NK-92 (cell line): ENCODE measurements around the gene SERPINA9.
"Not testable (repeated sequence)": the region's sequence is repeated elsewhere in the genome, so short reads cannot be mapped to it uniquely, and the experiment has no call there.

Experiments
- DNase-seq: peaks from one replicate; lab custom pipeline; 2025; ENCODE audit not compliant: unreplicated experiment; lab: John Stamatoyannopoulos, UW

Gene SERPINA9

GRCh38 chr14:94486883-94487282 is 10.9 kb upstream of the SERPINA9 start:
- DNase-seq, result no peak

GRCh38 chr14:94485944-94486841 is 10.2 kb upstream of the SERPINA9 start:
- no peak for DNase-seq

DNA sequence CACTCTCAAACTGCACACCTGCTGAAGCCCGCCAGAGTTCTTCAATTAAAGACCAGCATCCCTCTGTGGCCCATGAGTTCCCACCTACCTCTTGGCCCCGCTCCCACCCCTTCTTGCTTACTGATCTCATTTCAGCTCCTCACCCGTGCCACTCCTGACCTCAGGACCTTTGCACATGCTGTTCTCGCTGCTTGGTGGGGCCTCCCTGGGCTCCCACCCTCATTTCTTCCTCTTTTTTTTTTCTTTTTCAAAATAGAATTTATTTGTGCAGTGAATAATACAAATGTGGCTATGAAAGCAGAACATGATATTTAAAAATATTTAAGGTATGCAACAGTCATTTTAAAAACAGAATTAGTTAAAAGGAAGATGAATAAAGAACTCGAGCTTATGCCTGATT is 8.5 kb upstream of the SERPINA9 start:
- no peak for DNase-seq

GRCh38 chr14:94483729-94484275 is 7.8 kb upstream of the SERPINA9 start:
- DNase-seq, result no peak

- no peak for DNase-seq
These were observed 7.1 kb upstream of the SERPINA9 start for GRCh38 chr14:94483071-94483451.

GRCh38 chr14:94482132-94483070 is 6.4 kb upstream of the SERPINA9 start:
- not testable (repeated sequence) for DNase-seq

GRCh38 chr14:94481468-94482131 is 5.6 kb upstream of the SERPINA9 start:
- DNase-seq, result no peak

- DNase-seq, result no peak
These were observed 4.8 kb upstream of the SERPINA9 start for GRCh38 chr14:94480809-94481208.

DNA sequence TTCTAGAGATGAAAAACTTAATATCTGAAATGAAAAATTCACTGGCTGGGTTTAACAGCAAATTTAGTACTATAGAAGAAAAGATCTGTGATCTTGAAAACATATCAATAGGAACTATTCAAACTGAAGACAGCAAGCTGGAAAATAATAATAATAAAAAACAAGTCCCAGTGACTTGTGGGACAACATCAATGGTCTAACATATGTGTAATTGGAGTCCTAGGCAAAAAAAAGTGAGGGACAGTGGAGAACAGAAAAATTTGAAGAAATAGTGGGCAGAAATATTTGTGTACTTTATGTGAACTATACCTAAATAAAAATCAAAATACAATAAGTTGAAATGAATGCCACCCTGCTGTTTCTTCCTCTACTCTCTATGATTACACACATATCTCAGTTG is 2.4 kb upstream of the SERPINA9 start:
- DNase-seq, result no peak

DNA sequence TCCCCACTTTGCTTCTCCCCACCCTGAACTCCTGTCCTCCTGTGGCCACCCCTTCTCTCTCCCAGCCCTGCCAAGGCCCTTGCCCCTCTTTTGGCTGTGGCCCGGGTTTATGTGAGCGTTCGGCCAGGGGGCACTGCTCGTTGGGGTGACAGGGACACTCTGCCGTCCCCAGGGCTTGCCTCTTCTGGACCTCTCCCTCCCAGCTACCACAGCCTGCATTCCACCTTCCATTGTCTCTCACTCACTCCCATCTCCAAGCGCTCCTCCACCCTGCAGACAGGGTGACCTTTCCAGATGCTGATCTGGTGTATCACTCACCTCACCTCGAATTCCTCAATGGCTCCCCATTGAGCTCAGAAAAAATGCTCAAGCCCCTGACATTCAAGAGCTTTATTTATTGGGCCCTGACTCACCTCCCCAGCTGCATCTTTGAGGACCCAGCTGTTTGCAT is 1.4 kb downstream of the SERPINA9 start:
- DNase-seq, result no peak

GRCh38 chr14:94473666-94474410 is 2.2 kb downstream of the SERPINA9 start:
- no peak for DNase-seq

GRCh38 chr14:94472842-94473241 is 3.2 kb downstream of the SERPINA9 start:
- DNase-seq, result no peak

DNA sequence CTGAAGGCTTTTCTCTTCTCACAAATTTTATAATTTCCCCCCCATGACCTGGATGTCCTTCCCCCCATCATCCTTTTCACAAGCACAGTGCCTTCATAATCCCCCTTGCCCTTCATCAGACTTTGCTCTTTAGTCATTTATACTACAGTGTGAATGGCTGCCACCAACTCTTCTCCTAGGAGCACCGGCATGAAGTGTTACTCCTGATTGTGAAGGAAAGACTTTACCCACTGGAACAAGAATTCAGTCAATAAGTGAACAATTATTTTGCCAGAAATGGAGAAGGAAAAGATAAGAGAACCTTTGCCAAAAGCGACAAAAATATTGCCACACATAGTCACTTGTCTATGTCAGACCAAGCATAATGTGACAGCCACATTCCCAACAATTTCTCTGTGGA is 5.0 kb downstream of the SERPINA9 start:
- no peak for DNase-seq

- DNase-seq, result no peak
These were observed 5.7 kb downstream of the SERPINA9 start for GRCh38 chr14:94470311-94470710.

DNA sequence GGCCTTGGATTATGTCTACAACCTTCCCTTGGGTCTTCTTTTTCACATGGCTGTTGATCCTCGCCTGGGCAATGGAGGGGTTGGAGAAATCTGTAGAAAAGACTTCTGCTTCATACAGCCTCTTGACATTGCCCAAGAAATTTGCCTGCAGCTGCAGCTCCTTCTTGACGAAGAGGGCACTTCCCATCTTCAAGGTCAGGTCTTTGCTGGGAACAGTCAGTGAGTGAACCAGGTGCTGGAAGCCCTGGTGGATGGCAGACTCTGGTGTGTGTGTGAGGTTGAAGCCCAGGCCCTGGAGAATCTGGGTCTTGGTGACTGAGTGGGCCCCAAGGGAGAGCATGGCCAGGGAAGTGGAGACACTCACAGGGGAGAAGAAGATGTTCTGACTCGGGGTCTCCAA is 6.7 kb downstream of the SERPINA9 start:
- DNase-seq, result no peak

- no peak for DNase-seq
These were observed 8.1 kb downstream of the SERPINA9 start for GRCh38 chr14:94467728-94468520.

DNA sequence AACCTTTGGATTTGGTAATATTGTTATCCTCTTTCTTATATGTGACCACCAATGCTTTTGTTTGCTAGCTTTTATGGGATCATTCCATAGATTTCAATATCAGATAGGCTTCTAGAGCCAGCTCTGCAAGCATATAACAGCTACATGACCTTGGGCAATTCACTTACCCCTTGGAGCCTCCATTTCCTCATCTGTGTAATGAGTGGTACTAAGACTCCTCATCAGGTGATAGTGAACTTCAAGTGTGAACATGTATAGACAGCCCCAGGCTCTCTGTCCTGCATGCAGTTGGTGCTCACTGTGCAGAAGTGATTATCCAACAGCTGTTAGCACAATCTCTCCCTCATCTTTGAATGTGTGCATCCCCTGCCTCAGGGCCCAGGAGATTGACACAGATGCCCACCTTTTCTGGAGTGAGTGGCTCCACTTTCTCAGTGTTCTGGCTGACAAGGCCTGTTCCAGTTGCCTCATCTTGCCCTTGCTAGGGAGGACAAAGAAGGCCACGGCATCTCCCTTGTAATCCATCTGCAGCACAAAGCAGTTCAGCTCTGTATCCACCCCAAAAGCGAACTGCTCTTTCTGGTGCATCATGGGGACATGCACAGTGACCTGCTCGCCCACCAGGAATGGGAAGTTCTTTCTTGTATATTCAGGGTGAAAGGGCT is 9.2 kb downstream of the SERPINA9 start:
- DNase-seq, result no peak

- DNase-seq, result no peak
These were observed 11.0 kb downstream of the SERPINA9 start for GRCh38 chr14:94465042-94465441.

DNA sequence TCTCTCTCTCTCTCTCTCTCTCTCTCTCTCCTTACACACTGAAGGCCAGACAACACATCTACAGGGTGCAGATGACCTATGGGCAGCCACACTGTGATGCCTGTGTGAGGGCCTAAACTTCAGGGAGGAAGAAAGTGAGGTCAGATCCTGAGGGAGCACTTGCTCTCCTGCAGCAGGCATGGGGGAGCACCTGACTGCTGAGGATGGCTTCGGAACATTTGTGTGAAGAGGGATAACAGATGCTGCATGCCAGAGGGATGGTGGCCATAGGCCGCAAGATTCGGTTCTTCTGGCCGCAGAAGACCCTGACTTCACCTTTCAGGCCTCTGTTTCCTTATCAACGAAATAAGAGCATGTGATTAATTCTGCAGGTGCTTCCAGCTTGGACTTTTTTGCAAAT is 11.7 kb downstream of the SERPINA9 start:
- DNase-seq, result no peak
